HG03095 (cell line): ENCODE results near the gene PRAMEF20.
"Not testable (repeated sequence)": the region's sequence is repeated elsewhere in the genome, so short reads cannot be mapped to it uniquely, and the experiment has no call there.

Experiments
- ATAC-seq: cut with Tn5 transposase; IDR thresholded peaks from one replicate; pipeline ENCODE4 v1.9.1; 2021; ENCODE audit warnings: moderate library complexity; ENCODE audit not compliant: unreplicated experiment

The PRAMEF20 gene

DNA sequence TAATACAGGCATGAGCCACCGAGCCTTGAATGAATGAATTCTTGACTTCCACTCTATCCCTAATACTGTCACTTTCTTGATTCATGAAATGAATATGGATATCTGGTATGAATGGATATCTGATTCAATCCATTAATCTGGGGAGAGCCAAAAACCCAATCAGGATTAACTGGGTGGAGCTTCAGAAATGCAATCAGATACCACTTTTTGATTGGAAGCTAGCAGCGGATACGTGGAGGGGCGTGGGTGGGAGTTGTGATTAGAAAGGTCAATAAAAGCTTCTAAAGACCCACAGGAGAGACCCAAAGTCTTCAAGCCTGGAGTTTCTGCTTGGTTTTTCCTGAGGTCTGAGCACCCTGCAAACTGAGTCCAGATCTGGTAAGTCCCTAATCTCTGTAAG lies at the start of gene PRAMEF20:
TSS of gene PRAMEF20 (plus strand) at position 301 of the 400 bp plus-strand sequence. CDS start 5,905 bp downstream, outside the sequence.
- ATAC-seq = not testable (repeated sequence)

DNA sequence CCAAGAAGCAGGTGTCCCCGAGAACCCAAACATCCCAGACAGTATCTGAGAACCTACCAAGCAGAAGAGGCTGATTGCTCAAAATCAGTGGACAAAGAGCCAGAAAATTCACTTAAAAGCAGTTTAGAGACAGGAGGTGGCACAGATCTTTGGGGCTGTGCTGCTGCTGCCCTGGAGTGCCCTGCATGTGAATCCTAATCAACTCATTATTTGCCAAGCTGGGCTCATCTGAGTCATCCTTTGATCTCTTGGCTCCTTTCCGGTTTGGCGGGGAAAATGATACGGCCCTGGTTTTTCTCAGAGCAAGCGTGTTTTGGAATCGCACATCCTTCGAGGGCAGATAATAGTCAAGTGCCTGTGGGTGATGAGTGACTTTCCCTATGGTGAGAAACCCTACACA lies 47.9 kb upstream of the PRAMEF20 start:
- ATAC-seq = not testable (repeated sequence)

DNA sequence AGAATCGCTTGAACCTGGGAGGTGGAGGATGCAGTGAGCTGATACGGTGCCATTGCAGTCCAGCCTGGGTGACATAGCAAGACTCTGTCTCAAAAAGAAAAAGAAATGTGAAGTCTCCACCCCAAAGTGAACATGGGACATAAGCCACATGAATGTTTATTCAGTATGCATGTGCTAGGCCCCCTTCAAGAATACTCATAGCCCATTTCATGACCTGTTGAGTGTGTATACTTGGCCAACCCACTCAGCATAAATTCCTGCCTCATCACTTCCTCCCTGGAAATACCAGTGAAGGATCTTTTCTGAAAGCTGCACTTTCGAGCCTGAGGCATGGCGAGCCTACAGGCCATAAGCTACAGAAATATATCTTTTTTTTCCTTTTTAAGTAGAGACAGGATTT lies 45.3 kb upstream of the PRAMEF20 start:
- not testable (repeated sequence) for ATAC-seq

DNA sequence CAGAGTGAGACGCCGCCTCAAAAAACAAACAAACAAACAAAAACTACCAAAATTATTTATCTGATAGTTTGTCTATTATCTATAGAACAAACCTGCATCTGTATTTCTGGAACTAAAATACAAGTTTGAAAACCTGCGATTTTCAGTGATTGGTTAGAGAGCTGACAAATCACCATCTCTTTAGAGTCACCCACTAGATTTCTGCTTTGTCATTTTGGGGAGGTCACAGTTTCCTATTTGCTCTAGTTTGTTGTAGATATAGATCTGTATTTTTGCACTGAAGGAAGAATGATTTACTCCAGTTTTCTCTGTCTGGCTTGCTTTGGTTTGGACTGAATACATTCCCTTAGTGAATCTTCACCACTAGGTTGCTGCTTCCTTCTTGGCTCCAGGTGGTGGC lies 43.7 kb upstream of the PRAMEF20 start:
- not testable (repeated sequence) for ATAC-seq

DNA sequence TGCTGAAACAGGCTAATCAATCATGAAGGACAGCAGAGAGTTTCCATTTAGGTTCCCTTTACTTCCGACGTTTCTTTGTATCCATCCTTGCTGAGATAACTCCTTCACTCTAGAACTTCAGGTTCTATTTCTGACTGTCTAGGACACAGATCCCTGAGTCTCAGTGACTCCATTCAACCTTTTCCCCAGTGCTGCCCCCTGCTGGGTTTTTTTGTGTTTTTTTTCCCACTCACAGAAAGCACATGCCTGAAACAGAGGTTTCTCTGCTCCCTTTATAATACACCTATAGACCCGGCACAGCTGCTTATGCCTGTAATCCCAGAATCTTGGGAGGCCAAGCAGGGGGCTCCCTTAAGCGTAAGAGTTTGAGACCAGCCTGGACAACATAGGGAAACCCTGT lies 41.7 kb upstream of the PRAMEF20 start:
- ATAC-seq = not testable (repeated sequence)

DNA sequence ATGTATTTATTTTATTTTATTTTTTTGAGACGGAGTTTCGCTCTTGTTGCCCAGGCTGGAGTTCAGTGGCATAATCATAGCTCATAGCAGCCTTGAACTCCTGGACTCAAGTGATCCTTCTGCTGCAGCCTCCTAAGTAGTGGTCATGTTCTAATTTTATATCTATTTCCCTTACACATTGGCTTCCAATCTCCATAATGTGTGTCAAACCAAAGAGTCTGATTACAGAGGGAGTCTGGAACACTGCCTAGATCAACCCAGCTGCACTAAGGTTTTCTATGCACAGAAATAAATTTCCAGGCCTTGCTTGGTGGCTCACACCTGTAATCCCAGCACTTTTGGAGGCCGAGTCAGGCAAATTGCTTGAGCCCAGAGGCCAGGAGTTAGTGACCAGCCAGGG lies 31.3 kb upstream of the PRAMEF20 start:
- ATAC-seq = not testable (repeated sequence)

DNA sequence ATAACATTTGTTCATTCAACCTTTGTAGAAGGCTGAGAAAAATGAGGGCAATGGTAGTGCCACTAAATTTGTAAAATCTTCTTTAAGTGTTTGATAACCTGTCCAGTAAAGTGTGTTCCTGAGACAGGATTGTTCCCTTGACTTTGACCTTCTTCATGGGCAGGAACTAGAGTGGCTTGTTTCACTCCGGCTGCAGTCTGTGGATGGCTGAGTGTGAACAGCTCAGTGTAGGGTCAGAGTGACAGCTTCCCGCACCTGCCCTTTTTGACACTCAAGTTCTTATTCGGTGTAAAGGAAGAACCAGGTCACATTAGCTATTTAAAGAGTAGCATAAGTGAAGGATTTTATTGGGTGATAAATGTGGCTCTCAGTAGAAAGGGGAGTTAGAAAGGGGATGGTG lies 29.9 kb upstream of the PRAMEF20 start:
- not testable (repeated sequence) for ATAC-seq

DNA sequence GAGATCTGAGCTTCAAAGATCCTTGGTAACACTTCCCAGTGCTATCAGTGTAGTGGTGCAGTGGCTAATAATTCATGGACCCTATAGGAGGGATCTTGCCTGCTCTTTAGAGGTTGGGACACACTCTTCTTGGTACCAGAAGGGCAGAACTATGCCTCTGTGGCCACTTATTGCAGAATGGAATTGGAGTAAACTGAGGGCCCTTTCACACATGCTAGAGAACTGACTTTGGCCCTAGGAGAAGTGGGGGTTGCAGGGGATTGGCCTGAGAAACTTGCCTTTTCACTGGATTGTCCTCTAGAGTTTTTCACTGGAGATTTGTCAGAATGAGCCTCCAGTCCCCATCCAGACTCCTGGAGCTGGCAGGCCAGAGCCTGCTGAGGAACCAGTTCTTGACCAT lies 20.9 kb upstream of the PRAMEF20 start, which contains the start of gene PRAMEF17:
TSS of gene PRAMEF17 (plus strand) at position 301 of the 400 bp plus-strand sequence. CDS start at position 327, 26 bp downstream.
- not testable (repeated sequence) for ATAC-seq

DNA sequence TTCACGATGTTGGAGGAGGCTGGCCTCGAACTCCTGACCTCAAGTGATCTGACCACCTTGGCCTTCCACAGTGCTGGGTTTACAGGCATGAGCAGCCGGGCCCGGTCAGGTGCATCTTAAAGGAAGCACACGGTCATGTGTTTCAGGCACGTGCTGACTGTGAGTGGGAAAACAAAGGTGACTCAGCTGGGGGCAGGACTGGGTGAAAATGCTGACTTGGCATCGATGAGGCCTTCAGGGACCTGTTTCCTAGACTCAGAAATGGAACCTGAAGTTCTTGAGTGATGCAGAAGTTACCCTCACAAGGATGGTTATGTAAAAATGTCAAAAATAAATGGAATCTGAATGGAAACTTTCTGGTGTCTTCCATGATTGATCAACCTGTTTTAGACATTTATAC lies 17.2 kb upstream of the PRAMEF20 start:
- not testable (repeated sequence) for ATAC-seq

DNA sequence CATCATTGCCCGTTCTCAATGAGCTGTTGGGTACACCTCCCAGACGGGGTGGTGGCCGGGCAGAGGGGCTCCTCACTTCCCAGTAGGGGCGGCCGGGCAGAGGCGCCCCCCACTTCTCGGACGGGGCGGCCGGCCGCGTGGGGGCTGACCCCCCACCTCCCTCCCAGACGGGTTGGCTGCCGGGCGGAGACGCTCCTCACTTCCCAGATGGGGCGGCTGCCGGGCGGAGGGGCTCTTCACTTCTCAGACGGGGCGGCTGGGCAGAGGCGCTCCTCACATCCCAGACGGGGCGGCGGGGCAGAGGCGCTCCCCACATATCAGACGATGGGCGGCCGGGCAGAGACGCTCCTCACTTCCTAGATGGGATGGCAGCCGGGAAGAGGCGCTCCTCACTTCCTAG lies 15.5 kb upstream of the PRAMEF20 start:
- ATAC-seq = not testable (repeated sequence)

DNA sequence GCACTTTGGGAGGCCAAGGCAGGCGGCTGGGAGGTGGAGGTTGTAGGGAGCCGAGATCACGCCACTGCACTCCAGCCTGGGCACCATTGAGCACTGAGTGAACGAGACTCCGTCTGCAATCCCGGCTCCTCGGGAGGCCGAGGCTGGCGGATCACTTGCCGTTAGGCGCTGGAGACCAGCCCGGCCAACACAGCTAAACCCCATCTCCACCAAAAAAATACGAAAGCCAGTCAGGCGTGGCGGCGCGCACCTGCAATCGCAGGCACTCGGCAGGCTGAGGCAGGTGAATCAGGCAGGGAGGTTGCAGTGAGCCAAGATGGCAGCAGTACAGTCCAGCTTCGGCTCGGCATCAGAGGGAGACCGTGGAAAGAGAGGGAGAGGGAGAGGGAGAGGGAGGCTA lies 14.9 kb upstream of the PRAMEF20 start:
- not testable (repeated sequence) for ATAC-seq

DNA sequence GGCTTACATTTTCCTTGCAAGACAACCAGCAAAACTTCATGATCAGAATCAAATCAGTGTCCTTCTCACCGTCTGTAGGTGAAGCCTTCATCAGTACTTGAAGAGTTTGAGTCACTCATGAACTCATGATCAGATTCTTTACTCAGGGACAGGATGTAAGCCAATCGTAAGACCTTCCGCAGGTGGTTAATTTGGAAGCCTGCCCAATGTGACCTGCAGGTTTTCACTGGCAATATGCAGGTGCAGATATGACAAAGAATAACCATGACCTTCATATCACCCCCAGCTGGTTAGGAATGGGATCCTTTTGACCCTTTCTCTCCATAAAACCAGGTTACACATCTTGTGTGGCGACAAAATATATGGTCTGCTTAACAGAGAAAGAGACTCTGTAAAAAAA lies 2.4 kb upstream of the PRAMEF20 start:
- ATAC-seq = no peak

DNA sequence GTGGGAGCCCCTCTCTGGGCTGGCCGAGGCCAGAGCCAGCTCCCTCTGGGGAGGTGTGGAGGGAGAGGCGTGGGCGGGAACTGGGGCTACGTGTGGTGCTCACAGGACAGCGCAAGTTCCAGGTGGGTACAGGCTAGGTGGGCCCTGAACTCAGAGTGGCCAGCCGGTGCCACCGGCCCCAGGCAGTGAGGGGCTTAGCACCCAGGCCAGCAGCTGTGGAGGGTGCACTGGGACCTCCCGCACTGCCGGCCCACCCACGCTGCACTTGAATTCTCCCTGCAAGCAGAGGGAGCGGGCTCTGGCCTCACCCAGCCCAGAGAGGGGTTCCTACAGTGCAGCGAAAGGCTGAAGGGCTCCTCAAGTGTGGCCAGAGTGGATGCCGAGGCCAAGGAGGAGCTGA lies 20.2 kb downstream of the PRAMEF20 start:
- ATAC-seq = no peak

DNA sequence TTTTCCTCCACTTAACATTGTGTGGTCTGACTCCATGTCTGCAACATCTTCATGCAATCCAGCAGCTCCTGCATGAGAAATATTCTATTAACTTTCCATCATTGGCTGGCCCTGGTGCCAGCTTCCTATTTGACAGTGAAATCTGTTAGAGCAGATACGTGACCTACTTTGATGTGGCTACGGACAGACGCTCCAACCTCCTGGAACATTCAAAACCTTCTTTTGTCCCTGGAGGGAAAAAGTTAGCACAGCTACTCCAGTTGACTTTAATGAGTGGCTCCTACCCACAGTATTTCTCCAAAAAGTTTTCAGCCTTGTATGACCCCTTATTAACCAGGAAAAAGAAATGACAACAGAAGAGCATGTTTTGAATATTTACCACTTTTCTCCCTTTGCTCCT lies 22.0 kb downstream of the PRAMEF20 start:
- no peak for ATAC-seq

DNA sequence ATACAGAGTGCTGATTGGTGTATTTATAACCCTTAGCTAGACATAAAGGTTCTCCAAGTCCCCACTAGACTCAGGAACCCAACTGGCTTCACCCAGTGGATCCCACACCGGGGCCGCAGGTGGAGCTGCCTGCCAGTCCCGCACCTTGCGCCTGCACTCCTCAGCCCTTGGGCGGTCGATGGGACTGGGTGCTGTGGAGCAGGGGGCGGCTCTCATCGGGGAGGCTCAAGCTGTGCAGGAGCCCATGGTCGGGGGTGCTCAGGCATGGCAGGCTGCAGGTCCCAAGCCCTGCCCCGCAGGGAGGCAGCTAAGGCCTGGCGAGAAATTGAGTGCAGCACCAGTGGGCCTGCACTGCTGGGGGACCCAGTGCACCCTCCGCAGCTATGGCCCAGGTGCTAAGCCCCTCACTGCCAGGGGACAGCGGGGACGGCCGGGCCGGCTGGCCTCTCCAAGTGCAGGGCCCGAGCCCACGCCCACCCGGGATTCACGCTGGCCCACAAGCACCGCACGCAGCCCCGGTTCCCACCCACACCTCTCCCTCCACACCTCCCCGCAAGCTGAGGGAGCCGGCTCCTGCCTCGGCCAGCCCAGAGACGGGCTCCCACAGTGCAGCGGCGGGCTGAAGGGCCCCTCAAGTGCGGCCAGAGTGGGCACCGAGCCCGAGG lies 23.6 kb downstream of the PRAMEF20 start:
- not testable (repeated sequence) for ATAC-seq

DNA sequence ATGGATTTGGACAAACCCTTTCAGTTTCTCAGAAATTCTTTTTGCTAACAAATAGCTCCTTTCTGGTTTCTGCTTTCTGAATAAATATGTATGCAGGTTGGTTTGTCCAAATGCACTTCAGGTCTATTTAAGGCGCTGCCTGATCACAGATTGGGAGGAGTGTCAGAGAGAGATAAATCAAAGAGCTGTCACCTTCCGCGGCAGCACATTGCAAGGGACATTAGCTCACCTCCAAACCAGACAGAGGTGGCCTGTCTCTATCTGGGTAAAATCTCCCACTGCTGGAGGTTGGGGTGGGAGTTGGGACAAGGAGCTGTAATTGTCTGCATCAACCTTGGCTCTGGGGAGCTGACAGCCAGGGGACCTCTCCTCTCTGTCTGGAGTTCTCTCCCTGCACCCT lies 25.2 kb downstream of the PRAMEF20 start:
- ATAC-seq = no peak

DNA sequence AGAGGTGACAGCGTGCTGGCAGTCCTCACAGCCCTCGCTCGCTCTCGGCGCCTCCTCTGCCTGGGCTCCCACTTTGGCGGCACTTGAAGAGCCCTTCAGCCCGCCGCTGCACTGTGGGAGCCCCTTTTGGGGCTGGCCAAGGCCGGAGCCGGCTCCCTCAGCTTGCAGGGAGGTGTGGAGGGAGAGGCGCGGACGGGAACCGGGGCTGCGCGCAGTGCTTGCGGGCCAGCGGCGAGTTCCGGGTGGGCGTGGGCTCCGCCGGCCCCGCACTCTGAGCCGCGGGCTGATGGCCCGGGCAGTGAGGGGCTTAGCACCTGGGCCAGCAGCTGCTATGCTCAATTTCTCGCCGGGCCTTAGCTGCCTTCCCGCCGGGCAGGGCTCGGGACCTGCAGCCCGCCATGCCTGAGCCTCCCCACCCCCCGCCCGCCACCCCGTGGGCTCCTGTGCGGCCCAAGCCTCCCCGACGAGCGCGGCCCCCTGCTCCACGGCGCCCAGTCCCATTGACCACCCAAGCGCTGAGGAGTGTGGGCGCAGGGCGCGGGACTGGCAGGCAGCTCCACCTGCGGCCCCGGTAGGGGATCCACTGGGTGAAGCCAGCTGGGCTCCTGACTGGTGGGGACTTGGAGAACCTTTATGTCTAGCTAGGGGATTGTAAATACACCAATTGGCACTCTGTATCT lies 29.0 kb downstream of the PRAMEF20 start:
- ATAC-seq = not testable (repeated sequence)

DNA sequence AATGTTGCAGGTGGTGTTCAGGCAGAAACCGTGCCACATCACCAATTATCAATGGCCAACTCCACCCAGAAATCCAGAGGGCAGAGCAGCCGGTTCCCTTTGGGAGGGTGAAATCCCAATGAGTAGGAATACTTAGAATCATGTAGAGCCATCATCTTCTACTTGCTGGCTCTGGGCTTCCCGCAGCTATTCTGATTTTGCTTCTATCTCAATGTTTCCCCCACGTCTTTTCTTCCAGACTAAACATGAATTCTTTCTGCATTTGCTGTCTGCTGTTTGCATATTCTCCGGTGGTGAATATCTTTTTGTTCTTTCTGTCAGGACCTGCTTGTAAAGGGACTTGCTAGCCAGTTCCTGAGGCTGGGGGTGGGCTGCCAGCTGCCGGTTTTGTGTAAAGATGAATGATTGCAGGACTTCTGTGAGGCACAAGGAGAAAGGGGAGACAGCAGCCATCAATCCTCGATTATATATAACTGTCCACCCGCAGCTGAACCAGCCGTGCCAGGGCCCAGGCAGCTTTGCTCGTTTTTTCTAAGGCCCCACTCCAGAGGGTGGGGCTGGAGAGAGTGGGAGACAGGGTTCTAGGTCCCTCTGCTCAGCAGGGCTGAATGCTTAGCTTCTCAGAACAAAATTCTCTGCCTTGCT lies 33.2 kb downstream of the PRAMEF20 start:
- ATAC-seq = no peak

DNA sequence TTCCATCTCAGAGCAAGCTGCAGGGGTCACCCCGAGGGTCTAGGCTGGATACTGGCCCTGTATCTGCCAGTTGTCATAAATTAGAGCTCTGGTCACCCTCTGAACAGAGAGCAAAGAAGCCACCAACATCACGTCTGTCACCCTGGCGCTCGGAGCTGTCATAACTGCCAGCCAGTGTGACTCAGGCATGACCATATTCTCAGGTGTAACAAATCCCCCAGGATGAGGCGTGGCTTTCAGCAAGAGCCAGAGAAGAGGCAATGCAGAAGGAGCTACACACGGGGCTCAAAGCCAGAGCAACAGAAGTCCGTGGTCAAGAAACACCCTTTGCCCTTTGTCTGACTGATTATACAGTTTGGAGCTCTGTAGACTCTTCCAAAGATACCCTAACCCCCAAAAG lies 40.0 kb downstream of the PRAMEF20 start:
- ATAC-seq = no peak

DNA sequence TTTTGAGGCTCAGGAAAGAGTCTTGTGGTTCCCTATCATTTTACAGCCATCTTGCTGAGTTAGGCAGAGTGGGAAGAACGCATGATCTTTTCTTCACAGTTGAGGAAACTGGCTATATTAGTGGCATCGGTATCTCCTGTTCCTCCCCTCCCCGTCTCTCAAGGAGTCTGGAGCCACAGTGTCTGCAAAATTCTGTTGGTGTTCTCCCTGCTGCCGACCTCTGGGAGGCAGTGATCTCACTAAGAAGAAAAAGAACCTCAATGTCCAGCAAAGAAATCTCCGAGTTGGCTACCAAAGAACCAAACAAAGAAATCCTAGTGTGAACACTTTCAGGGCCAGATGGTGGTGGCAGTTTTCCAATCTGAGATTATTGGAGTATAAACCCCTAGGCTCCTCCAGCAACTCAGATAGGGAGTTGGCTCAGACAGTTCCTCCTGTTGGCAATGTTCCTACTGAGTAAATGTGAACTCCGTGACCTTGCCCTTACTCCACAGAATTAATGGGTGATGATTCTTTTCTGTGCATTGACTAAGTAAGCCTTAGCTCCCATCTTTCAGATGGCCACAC lies 41.2 kb downstream of the PRAMEF20 start:
- no peak for ATAC-seq

DNA sequence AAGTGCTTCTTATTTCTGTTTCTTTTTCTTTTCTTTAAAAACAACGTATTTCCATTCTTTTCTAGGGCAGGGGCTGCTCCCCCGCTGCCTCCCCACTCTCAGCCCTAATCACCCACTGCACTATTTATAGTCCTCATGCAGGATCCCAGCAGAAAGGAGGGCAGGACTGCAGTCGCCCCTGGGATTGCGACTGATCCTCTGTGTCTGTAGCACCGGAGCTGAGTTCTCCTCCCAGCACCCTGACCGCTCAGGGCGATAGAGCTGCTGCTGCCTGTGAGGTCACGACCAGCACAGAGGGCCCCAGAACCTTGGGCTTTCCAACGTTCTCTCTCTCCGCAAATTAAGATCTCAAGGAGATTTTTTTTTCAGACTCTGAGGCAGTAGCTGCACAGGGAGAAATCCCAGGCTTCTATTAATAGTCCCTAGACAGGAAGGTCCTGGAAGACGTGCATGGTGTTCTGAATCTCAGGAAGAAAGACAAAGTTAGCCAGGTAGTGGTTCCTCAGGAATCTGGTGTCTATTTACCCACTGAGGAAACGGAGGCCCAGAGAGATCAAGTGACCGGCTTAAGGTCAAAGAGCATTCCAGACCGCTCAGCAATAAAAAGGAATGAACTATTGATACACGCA lies 46.8 kb downstream of the PRAMEF20 start:
- ATAC-seq = no peak
